BLaER1 (cell line): Measurements from ENCODE around the gene KIF16B.
"Not testable (repeated sequence)": the region's sequence is repeated elsewhere in the genome, so short reads cannot be mapped to it uniquely, and the experiment has no call there.

Experiments
- H3K27ac ChIP-seq: shearing (Covaris generic); formaldehyde crosslinking; 2 replicates; pipeline ENCODE4 v1.8.1; 2022
- H3K27me3 ChIP-seq: shearing (Covaris generic); formaldehyde crosslinking; 2 replicates; pipeline ENCODE4 v1.8.1; 2022
- H3K36me3 ChIP-seq: shearing (Covaris generic); formaldehyde crosslinking; 2 replicates; pipeline ENCODE4 v1.8.1; 2022
- H3K4me1 ChIP-seq: shearing (Covaris generic); formaldehyde crosslinking; 2 replicates; pipeline ENCODE4 v1.8.1; 2022
- H3K4me2 ChIP-seq: shearing (Covaris generic); formaldehyde crosslinking; 2 replicates; pipeline ENCODE4 v1.8.1; 2022
- H3K4me3 ChIP-seq: shearing (Covaris generic); formaldehyde crosslinking; 2 replicates; pipeline ENCODE4 v1.8.1; 2022
- H3K9ac ChIP-seq: shearing (Covaris generic); formaldehyde crosslinking; 2 replicates; pipeline ENCODE4 v1.8.1; 2022
- H3K9me3 ChIP-seq: shearing (Covaris generic); formaldehyde crosslinking; 2 replicates; pipeline ENCODE4 v1.8.1; 2022
- H4K20me1 ChIP-seq: shearing (Covaris generic); formaldehyde crosslinking; 2 replicates; pipeline ENCODE4 v1.8.1; 2022
- Cebpa-rat ChIP-seq: shearing (Covaris generic); IDR thresholded peaks from 2 replicates; pipeline ENCODE4 v1.8.1; 2022

KIF16B gene

GRCh38 chr20:16229813-16230212, 343.4 kb downstream of the KIF16B start:
- TF ChIP-seq Cebpa-rat, result no peak

DNA sequence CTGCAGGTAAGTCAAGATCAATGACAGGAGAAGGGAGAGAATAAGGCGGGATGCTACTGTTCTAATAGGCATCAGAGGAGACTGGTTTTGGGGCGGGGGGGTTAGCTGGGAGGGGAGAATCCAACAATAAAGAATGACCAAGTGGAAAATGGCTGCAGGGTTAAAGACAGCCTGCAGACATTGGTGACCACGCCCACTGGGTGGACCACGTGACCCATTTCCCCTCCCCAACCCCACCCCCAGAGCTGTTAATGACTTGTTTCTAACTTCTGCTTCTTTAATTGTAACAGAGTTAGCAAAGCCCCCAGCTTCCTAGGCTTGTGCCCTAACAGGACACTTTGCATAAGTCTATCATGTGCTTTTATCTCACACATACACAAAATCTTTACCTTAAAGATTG, 344.5 kb downstream of the KIF16B start:
- no peaks in the 10 kb centered on the region for H4K20me1 ChIP-seq
- H3K9ac ChIP-seq, result no peak overlapping the region
- H3K9me3 ChIP-seq, result peaks cover 26% of the 10 kb centered on the region
- H3K27ac ChIP-seq, result no peak overlapping the region
- H3K4me1 ChIP-seq, result no peaks in the 10 kb centered on the region
- TF ChIP-seq Cebpa-rat, result no peak
- no peak overlapping the region for H3K4me3 ChIP-seq
- H3K27me3 ChIP-seq, result no peaks in the 10 kb centered on the region
- no peak overlapping the region for H3K4me2 ChIP-seq
- no peaks in the 10 kb centered on the region for H3K36me3 ChIP-seq

More at GRCh38 chr20:16229813-16230212, 343.4 kb downstream of the KIF16B start:
- H3K36me3 ChIP-seq, result no peaks in the 10 kb centered on the region
- no peaks in the 10 kb centered on the region for H4K20me1 ChIP-seq
- no peaks in the 10 kb centered on the region for H3K4me1 ChIP-seq
- H3K9me3 ChIP-seq, result peaks cover 26% of the 10 kb centered on the region
- H3K4me3 ChIP-seq, result no peak overlapping the region
- no peak overlapping the region for H3K4me2 ChIP-seq
- no peaks in the 10 kb centered on the region for H3K27me3 ChIP-seq
- no peak overlapping the region for H3K9ac ChIP-seq
- H3K27ac ChIP-seq, result no peak overlapping the region

DNA sequence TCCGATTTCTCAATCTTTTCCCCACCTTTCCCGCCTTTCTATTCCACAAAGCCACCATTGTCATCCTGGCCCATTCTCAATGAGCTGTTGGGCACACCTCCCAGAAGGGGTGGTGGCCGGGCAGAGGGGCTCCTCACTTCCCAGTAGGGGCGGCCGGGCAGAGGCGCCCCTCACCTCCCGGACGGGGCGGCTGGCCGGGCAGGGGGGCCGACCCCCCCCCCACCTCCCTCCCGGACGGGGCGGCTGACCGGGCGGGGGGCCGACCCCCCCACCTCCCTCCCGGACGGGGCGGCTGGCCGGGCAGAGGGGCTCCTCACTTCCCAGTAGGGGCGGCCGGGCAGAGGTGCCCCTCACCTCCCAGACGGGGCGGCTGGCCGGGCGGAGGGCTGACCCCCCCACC, 346.3 kb downstream of the KIF16B start:
- not testable (repeated sequence) for H4K20me1 ChIP-seq, H3K36me3 ChIP-seq, H3K4me1 ChIP-seq, H3K27me3 ChIP-seq, H3K27ac ChIP-seq, H3K4me2 ChIP-seq, H3K9ac ChIP-seq, H3K4me3 ChIP-seq
- H3K9me3 ChIP-seq, result peaks cover 26% of the 10 kb centered on the region

GRCh38 chr20:16224836-16225235, 348.4 kb downstream of the KIF16B start:
- Histone ChIP-seq H3K9me3 (peaks cover 37% of the 10 kb centered on the region), H3K36me3 (no peaks in the 10 kb centered on the region), H3K4me2 (no peak overlapping the region), H4K20me1 (no peaks in the 10 kb centered on the region), H3K27ac (no peak overlapping the region), H3K4me1 (no peaks in the 10 kb centered on the region), H3K4me3 (no peak overlapping the region), H3K9ac (no peak overlapping the region), H3K27me3 (no peaks in the 10 kb centered on the region)
- TF ChIP-seq Cebpa-rat, result no peak

GRCh38 chr20:16222859-16223411, 350.3 kb downstream of the KIF16B start:
- Histone ChIP-seq H4K20me1 (no peaks in the 10 kb centered on the region), H3K4me2 (no peak overlapping the region), H3K9ac (no peak overlapping the region), H3K36me3 (no peaks in the 10 kb centered on the region), H3K27ac (no peak overlapping the region), H3K4me3 (no peak overlapping the region), H3K27me3 (no peaks in the 10 kb centered on the region), H3K4me1 (no peaks in the 10 kb centered on the region), H3K9me3 (peaks cover 28% of the 10 kb centered on the region)
- no peak for TF ChIP-seq Cebpa-rat
